Gastroesophageal sphincter (tissue), 3 donors: ENCODE data around the gene UBE2B.

ENCODE experiments used
- CTCF ChIP-seq, 4 experiments: fragments of 200-600 bp in 2 of 4; fragments of 450-650 bp in 2 of 4; sonication (generic) in 1 of 4; IDR thresholded peaks; one replicate each; pipeline ENCODE4 v1.5.1; 2017 to 2019; ENCODE audit warnings: antibody characterized with exemption in 4 of 4, mild to moderate bottlenecking in 2 of 4, moderate library complexity in 2 of 4
- EP300 ChIP-seq: sonication (generic); formaldehyde crosslinking; IDR thresholded peaks from one replicate; pipeline ENCODE4 v1.6.1; 2017; ENCODE audit warnings: antibody characterized with exemption, mild to moderate bottlenecking
- POLR2A ChIP-seq, 2 donors: fragments of 450-650 bp; IDR thresholded peaks; one replicate each; pipeline ENCODE4 v1.6.1; 2017; ENCODE audit warnings: antibody characterized with exemption in 2 of 2, mild to moderate bottlenecking in 2 of 2, moderate library complexity in 1 of 2
- POLR2AphosphoS5 ChIP-seq: sonication (generic); formaldehyde crosslinking; IDR thresholded peaks from one replicate; pipeline ENCODE4 v1.6.1; 2017; ENCODE audit warnings: antibody characterized with exemption

- no peak for TF ChIP-seq POLR2A (IDR thresholded peaks at IDR 0.05)
- TF ChIP-seq CTCF (IDR thresholded peaks at IDR 0.05), result no peak
- TF ChIP-seq EP300, result no peak
- no peak for TF ChIP-seq POLR2AphosphoS5
Measured at GRCh38 chr5:134422791-134423365, 51.5 kb downstream of the UBE2B start.
